Hepatocyte (in vitro differentiated cells): ENCODE measurements around the gene RBM28.

Experiments used
- CTCF ChIP-seq: fragments of 200-600 bp; sonication (generic); IDR thresholded peaks from 2 replicates; pipeline ENCODE4 v1.5.1; 2016; ENCODE audit warnings: antibody characterized with exemption, mild to moderate bottlenecking; ENCODE audit not compliant: poor library complexity
- EZH2 ChIP-seq: fragments of 200-600 bp; sonication (generic); IDR thresholded peaks from 2 replicates; pipeline ENCODE4 v1.6.1; 2016; ENCODE audit warnings: antibody characterized with exemption, mild to moderate bottlenecking, borderline replicate concordance
- EZH2phosphoT487 ChIP-seq: fragments of 200-600 bp; sonication (generic); IDR thresholded peaks from one replicate; pipeline ENCODE4 v1.6.1; 2018; ENCODE audit warnings: antibody characterized with exemption, mild to moderate bottlenecking, low read depth, moderate library complexity; ENCODE audit not compliant: unreplicated experiment, severe bottlenecking

- no peak for TF ChIP-seq CTCF
- TF ChIP-seq EZH2 = no peak
- TF ChIP-seq EZH2phosphoT487 = no peak
These were observed 20.6 kb upstream of the RBM28 start for GRCh38 chr7:128364166-128364870.
